Epidermal melanocyte (primary cell): ENCODE measurements around the gene PRKACG.

Experiments used
- DNase-seq: peaks from one replicate; pipeline ENCODE4 v3.0.0; 2011; ENCODE audit warnings: low spot score; ENCODE audit not compliant: insufficient read length

The PRKACG gene

DNA sequence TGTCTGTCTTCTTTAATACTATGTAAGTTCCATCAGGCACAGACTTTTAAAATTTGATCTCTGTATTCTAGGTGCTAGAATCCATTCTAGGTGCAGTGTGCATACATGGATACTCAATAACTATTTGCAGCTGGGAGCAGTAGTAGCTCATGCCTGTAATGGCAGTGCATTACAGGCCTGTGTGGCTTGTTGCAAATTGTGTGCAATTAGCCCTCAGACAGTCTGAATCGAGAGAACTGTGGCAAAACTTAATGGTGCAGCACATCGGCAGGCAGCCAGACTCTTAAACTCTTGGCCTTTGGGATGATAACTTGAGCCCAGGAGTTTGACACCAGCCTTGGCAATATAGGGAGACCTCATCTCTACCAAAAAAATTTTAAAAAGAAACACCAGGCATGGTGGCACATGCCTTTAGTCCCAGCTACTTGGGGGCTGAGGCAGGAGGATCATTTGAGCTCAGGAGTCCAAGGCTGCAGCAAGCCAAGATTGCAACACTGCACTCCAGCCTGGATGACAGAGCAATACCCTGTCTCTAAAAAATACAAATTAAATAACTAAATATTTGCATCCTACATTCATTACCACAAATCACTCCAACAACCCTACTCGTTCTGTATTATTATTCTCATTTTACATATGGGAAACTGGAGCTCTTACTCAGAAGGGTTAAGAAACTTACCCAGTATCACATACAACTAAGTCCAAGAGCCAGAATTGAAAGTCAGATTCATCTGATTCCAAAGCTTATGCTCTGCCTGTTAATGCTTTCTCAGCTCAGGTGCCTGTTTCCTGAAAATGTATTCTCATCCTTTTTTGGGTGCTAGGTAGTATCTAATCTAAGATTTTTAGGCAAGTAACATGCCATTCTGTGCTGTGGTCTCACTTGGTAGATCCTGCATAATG lies 30.1 kb downstream of the PRKACG start:
- no peak for DNase-seq

DNA sequence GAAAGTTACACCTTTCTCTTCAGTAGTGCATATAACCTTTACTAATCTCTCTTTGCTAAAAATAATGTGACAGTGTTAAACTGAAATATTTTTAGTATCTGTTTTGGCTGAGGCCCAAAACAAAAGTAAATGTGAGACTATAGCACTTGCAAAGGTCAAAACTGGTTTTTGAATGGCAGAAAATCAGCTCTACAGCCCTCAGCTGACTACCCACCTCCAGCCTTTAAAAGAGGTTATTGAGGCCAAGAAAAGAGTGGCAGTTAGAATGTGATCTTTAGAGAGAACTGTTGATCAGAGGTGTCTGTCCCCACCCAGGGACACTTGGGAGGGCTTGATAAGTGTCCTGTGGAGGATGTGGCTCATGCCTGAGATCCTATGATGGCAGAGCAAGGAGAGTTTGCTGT lies 30.9 kb downstream of the PRKACG start:
- DNase-seq: no peak

DNA sequence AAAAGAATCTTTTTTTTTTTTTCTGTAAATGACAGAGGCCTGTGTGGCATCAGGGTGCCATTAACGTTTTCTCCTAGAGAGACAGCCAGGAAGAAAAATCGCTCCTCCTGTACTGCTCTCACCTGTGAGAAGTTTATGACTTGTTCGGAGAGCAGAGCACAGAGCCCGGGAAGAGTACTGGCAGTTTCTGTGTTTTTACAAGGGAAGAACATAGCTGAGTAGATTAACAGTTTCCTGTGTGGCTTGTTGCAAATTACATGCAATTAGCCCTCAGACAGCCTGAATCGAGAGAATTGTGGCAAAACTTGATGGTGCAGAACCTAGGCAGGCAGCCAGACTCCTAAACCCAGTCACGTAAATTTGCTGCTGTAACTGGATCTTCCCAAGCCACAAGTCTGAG lies 32.1 kb downstream of the PRKACG start:
- no peak for DNase-seq

DNA sequence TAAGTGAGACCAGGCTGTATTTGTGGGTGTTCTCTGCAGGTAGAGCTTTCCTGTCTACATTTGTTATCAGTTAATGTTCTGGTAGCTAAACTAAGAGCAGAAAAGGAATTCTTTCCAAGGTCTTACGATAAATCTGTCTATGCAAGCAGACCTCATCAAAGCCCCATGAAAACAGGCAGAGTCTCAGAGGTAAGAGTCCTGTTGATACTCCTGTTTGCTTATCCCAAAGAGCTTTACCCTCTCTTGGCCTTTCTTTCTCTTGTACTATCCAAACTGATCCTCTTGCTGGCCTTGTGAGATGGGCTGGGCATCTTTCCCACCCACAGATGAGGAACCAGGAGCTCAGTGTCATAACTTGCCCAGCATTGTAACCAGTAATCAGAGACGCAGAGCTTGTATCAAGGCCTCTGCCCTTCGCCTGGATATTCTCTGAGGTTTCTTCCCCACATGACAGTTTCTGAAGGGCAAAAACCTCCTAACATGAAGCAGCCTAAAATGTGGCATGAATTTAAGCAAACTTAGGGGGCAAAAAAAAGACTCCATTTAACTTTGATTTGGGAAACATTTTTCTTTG lies 33.5 kb downstream of the PRKACG start:
- DNase-seq: no peak

DNA sequence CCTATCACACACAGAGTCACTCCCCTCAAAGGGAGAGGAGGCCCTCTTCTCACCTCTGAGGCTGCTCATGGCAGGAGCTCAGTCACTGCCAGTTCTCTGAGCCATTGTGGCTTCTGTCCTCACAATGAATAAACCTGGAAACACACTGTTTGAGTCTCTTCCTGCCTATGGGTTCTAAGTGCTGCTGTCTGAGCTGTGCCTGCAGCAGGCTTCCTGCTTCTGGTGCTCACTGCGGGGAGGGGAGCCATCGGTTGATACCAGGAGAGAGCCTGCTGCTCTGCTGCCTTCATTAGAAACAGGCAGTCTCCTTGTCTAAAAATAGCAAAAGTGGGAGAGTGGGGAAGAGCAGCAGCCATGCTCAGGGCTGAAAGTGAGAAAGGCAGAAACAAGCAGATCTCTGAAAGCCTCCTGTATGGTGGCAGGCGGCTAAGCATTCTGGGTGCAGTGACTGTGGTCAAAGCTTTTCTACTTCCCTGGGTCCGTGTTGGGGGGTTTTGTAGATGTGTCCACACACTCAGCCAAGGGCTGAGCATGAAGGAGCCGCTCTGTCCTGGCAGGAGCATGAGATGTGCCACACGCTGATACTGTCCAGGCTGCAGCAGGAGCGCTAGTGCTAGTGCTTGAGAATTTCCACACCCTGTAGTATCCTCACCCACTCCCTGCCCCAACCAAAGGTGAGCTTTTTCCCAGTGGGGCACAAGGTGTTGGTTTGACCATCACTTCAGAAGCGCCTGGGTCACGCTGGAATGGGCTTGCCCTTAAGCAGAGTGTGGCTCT lies 34.2 kb downstream of the PRKACG start:
- DNase-seq: no peak

DNA sequence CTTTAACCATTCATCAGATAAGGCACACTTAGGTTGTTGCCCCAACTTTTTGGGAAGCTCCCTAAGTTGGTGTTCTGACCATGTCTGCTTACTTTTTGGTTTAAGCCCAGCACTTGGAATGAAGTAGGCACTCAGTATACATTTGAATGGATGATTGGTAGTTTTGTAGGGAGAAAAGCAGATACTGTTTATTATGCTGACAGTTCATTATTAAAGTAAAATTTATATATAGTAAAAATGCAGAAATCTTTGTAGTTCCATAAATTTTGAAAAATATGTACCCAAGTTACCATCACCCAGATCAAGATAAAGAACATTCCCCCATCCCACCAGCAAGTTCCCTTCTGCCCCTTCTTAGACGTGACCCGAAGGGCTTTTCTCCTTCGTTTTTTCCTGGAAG lies 35.4 kb downstream of the PRKACG start:
- no peak for DNase-seq

DNA sequence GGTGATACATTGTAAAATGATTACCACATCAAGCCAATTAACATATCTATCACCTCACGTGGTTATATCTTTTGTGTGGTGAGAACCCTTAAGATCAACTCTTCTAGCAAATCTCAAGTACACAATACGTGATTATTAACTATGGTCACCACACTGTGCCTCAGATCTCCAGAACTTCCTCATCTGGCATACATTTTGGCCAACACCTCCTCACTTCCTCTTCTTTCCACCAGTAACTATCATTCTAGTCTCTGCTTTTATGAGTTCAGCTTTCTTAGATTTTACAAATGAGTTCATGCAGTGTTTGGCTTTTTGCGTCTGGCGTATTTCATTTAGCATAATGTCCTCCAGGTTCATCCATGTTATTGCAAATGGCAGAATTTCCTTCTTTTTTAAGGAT lies 35.8 kb downstream of the PRKACG start:
- DNase-seq: no peak

DNA sequence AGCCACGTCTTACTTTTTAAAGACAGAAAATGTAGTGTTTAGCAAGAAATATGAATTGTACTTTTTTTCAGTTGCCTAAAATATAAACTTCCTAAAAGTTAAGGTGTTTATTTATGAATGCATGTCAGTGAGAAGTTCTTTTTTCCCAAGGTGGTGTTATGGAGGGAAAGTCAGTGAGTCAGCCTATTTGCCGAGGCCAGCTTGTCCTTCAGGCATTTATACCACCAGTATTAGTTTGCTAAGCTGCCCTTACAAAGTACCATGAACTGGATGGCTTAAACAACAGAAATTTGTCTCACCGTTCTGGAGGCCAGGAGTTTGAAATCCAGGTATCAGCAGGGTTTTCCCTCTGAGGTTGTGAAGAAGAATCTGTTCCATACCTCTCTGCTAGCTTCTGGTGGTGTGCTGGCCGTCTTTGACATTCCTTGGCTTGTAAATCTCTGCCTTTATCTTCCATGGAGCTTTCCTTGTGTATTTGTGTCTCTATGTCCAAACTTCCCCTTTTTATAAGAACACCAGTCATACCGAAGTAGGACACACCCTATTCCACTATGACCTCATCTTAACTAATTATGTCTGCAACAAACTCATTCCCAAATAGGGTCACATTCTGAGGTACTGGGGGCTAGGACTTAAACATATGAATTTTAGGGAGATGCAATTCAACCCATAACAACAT lies 38.4 kb downstream of the PRKACG start:
- no peak for DNase-seq

DNA sequence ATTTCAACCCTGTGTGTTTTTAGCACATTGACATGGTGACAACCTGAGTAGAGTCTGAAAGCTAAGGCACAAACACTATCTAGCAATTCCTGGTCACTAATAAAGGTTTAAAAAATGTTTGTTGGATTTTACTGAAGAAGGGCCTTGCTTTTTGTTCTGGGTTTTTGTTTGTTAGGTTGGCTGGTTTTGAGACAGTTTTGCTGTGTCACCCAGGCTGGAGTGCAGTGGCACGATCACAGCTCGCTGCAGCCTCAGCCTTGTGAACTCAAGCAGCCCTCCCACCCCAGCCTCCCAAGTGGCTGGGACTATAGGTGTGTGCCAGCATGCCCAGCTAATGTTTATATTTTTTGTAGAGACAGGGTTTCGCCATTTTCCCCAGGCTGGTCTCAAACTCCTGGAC lies 39.0 kb downstream of the PRKACG start:
- DNase-seq: no peak

DNA sequence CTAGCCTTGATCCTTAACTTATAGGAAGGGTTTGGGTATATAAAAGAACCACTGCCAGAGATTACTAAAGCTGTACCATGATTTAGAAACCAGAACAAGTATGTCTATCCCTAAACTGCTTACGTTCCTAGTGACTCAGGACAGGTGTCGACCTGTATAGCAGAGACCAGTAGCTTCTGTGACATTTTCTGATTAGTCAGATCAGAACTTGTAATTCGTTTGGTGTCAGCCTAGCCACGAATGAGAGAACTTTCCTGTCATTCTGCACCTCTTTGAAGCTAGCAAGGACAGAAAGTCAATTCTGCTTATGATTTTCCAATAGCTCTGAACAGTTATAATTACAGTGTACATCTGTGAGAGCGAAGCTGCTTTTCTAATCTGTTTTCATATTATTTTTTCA lies 39.5 kb downstream of the PRKACG start:
- DNase-seq: no peak

DNA sequence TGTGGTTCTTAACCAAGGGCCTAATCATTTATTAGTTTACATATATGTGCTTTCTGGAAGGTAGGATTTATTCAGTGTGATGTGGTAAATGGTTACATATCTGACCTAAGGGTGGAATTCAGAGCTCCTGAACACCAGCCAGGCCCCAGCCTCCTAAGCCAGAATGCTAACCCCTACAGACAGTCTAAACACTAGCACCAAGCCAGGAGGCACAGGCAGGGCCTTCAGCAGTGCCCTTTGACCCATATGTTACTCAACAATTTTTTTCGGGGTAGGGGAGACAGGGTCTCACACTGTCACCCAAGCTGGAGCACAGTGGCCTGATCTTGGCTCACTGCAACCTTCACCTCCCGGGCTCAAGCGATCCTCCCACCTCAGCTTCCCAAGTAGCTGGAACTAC lies 40.3 kb downstream of the PRKACG start:
- DNase-seq: no peak

DNA sequence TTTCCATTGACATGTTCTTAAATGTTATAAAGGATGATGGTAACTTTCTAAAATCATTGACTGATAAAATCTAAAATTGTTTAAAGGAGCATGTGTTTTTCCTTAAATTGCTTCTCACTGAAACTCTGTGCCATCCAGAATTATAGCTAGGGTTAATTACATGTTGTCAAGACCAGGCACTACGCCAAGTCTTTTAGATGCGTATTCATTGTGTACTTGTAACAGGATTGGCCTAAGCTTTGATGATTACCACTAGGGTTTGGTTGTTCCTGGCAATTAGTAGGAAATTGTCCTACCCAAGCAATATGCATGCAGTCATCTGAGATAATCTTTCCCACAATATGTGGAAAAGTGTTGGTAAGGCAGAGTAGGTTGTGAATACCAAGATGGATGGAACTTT lies 43.8 kb downstream of the PRKACG start:
- DNase-seq: no peak

DNA sequence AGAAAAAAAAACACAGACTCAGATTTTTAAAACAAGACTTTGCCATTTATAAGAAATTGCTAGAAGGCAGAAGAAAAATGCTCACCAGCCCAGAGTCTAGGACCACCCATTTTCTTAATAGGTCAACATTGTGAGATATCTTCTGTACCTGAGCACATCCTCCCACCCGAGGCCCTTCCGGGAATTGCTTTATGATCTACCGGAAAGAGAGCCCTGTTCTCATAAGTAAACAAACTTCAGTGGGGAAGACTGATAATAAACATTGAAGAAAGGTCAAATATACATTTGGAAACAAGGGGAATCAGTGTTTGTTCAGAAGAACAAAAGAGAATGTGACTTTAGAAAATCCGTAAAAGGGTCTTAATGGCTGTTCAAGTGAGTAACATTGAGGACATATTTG lies 44.4 kb downstream of the PRKACG start:
- no peak for DNase-seq

DNA sequence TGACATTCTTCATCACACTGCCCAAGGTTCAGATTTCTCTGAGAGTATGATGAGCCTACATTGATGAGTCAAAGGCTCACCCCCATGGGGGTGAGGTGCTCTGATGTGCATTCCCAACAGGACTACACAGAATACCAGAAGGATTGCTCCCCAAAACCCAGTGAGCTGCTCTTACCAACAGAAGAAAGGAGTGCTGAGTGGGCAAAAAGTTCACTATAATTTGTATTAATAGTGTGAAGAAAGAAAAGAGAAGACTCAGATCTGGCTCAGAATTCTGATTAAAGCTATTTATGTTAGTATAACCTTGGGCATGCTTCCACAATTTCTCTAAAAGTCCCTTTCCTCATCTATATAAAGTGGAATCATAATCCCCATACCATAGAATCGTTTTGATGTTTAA lies 46.1 kb downstream of the PRKACG start:
- DNase-seq: no peak

DNA sequence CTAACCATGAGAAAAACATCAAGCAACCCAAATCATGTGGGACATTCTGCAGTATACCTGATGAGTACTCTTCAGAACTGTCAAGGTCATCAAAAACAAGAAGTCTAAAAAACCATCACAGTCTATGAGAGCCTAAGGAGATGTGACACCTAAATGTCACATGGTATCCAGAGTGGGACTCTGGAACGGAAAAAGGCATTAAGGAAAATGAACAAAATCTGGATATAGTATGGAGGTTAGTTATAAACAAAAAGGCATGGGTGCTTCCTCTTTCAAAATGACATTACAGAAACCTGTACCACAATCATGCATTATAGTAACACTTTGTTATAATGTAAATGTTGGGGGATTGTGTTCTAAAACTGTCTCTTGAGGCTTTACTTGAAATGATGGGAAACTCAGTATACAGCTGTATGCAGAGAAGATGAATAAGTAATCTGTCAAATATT lies 47.4 kb downstream of the PRKACG start:
- no peak for DNase-seq

DNA sequence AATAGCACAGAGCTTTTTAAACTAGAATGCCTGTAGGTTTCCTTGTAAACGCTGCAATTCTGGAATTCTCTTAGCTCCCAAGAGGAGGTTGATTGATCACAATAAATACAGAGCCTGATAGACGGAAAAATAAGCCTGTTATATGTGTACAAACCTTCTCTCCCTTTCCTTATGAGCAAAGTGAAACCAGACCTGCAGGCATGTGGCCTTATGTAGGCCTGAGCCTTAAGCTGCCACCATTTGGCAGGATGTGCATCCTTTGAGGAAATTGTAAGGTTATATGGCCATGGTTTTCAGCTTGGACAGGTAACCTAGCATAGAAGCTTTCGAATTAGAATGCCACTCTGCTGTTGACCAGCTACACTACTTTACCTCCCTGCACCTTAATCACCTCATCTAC lies 49.1 kb downstream of the PRKACG start:
- no peak for DNase-seq

DNA sequence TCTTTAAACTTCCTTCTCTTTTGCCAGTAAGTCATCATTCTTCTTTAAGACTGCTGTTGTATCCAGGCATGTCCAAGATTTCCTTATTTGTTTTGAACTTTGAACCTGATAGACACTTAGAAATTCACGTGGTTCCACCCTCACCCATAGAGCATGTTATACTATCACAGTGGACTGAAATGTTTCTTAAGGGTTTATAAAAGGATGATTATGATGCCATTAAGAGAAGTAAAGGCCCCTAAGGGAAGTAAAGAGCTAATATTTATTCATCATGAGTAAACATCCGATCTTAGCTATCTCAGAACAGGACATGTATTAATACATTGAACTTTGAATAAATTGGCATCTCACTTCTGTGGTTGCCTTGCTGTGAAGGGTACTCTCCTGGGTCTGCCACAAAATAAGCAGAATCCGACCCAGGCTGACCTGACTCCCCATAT lies 49.8 kb downstream of the PRKACG start:
- DNase-seq: no peak

DNA sequence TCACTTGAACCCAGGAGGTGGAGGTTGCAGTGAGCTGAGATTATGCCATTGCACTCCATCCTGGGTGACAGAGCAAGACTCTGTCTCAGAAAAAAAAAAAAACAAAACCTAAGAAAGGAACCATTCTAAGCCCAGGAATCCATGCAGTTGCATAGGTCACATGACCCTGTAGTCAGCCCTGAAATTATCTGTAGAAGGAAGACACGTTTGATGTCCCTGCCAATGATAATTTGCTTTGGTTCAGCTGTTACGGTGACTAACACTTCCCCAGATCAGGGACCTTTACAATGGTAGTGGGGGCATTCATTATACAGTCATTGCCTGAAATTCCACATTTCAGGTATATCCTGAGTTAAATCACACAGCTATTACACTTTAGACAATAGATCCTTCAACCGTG lies 50.5 kb downstream of the PRKACG start:
- no peak for DNase-seq
